ENCODE results near the gene ALDH4A1.

Gene ALDH4A1

DNA sequence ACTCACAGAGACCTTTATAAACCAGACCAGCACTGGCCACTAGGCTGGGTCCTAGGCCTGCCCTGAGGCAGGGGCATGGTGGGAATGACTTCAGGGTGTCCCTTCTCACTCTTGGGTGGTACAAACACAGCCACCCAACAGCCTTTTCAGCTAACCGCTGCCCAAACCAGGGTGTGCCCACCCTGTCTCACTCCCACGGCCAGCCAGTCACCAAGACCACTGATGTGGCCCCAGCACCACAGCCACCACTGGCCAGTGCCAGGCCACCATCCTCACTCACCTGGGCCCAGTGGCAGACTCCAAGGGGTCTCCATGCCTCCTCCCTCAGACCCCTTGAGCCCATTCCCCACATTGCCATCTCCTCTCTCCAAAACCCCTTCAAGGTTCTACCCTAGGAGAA lies 70.7 kb downstream of the ALDH4A1 start:
- no peak overlapping the region for H3K4me3 ChIP-seq (ENCODE audit: low read depth, low read length)
- TF ChIP-seq, protein P1, sequence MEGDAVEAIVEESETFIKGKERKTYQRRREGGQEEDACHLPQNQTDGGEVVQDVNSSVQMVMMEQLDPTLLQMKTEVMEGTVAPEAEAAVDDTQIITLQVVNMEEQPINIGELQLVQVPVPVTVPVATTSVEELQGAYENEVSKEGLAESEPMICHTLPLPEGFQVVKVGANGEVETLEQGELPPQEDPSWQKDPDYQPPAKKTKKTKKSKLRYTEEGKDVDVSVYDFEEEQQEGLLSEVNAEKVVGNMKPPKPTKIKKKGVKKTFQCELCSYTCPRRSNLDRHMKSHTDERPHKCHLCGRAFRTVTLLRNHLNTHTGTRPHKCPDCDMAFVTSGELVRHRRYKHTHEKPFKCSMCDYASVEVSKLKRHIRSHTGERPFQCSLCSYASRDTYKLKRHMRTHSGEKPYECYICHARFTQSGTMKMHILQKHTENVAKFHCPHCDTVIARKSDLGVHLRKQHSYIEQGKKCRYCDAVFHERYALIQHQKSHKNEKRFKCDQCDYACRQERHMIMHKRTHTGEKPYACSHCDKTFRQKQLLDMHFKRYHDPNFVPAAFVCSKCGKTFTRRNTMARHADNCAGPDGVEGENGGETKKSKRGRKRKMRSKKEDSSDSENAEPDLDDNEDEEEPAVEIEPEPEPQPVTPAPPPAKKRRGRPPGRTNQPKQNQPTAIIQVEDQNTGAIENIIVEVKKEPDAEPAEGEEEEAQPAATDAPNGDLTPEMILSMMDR (IDR thresholded peaks at IDR 0.05; ENCODE audit: low read depth, low read length, missing control alignments): no peak

DNA sequence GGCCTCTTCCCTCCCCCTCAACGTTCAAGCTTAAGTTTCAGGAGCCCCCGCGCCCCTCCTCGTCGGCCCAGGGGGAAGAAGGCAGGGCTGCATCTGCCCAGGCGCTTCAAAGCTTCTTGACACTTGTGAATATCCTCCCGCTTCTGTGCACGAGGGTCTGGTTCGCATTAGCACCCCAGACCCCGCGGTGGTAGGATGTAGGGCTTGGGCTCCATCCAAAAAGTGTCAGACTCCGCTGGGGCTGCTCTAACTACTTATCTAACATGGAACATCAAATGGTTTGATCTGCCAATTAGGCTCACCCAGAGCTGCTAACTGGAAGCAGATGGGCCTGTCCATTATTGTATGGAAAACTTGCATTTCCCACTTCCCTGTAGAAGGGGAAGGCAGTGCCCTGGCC lies 71.8 kb downstream of the ALDH4A1 start:
- TF ChIP-seq, protein P1 (IDR thresholded peaks at IDR 0.05; ENCODE audit: low read depth, low read length, missing control alignments): no peak
- DNase-seq (ENCODE audit: low read depth): no peak
- H3K4me3 ChIP-seq (ENCODE audit: low read depth, low read length): no peak overlapping the region

More for the DNA sequence above, 70.7 kb downstream of the ALDH4A1 start:
- DNase-seq (ENCODE audit: low read depth): no peak

DNA sequence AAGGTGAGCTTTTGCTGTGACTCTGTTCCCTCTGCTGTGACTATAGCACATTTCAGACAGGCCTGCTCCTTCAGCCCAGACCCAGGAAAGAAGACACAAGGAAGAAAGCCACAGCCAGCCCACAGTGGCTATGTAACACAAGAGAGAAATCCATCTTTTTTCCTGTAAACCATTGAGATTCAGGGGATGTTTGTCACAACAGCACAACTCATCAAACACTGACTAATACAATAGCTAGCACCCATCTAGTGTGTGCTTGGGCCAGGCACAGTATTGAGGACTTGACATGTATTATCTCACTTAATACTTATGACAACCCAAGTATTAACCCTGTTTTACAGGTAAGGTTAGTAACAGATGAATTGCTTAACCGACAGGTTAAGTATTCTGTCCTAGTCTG lies 72.7 kb downstream of the ALDH4A1 start:
- TF ChIP-seq, protein P1 (IDR thresholded peaks at IDR 0.05; ENCODE audit: low read depth, low read length, missing control alignments): no peak
- no peak overlapping the region for H3K4me3 ChIP-seq (ENCODE audit: low read depth, low read length)
- no peak for DNase-seq (ENCODE audit: low read depth)

DNA sequence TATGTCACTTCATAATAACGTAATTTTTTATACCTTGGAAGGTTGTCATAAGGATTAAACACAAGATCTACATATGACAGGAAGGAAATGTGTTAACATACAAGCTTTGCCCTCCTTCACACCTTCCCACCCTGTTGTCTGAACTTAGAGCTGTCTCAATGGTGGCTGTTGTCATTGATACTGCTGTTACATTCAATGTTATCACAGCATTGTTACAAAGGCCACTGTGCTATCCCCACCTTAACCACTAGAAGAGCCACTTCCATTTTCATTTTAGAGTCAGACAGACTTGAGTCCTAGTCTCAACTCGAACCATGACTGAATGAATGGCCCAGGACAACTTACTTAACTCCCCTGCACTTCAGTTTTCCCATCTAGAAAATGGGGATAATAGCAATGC lies 74.1 kb downstream of the ALDH4A1 start:
- TF ChIP-seq, protein P1 (IDR thresholded peaks at IDR 0.05; ENCODE audit: low read depth, low read length, missing control alignments): no peak
- no peak overlapping the region for H3K4me3 ChIP-seq (ENCODE audit: low read depth, low read length)
- no peak for DNase-seq (ENCODE audit: low read depth)

DNA sequence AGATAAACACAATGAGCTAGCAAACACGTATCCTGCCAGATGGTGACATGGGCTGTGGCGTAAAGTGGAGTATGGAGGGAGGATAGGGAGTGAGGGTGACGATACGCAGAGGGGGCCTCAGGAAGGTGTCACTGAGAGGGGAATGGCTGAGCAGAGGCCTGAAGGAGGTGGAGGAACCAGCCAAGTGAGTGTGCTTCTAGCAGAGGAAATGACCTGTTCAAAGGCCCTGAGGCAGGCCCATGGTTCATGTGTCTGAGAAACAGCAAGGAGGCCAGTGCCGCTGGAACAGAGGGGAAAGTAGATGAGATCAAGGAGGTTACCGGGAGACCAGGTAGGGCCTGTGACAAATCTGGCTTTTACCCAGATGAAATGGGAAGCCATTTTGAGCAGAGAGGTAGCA lies 78.9 kb downstream of the ALDH4A1 start:
- DNase-seq (ENCODE audit: low read depth): no peak
- TF ChIP-seq, protein P1 (IDR thresholded peaks at IDR 0.05; ENCODE audit: low read depth, low read length, missing control alignments): no peak
- no peak overlapping the region for H3K4me3 ChIP-seq (ENCODE audit: low read depth, low read length)

All from GM12864 (cell line).